ENCODE results near the gene CHRNA5.

DNA sequence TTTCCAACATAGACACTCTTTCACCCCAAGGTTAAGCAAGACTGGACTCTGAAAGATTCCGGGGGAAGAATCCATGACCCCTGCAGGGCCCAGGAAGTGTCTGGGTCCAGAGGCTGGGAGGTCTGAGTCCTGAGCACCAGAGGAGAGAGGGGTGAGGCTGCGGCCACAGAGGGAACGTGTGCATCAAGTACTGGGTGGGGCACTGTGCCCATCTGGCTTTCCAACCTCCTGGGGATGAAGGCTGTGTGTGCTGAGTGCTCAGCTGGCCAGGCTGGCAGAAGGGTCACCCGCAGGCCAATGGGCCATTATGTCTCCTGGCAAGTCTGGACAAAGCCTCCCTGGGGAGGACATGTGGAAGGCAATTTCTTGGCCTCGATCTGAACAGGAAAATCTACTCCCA, 52.2 kb downstream of the CHRNA5 start:
- TF ChIP-seq, protein P1, sequence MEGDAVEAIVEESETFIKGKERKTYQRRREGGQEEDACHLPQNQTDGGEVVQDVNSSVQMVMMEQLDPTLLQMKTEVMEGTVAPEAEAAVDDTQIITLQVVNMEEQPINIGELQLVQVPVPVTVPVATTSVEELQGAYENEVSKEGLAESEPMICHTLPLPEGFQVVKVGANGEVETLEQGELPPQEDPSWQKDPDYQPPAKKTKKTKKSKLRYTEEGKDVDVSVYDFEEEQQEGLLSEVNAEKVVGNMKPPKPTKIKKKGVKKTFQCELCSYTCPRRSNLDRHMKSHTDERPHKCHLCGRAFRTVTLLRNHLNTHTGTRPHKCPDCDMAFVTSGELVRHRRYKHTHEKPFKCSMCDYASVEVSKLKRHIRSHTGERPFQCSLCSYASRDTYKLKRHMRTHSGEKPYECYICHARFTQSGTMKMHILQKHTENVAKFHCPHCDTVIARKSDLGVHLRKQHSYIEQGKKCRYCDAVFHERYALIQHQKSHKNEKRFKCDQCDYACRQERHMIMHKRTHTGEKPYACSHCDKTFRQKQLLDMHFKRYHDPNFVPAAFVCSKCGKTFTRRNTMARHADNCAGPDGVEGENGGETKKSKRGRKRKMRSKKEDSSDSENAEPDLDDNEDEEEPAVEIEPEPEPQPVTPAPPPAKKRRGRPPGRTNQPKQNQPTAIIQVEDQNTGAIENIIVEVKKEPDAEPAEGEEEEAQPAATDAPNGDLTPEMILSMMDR (IDR thresholded peaks at IDR 0.05; ENCODE audit: low read depth, low read length): no peak
- TF ChIP-seq EZH2phosphoT487 (IDR thresholded peaks at IDR 0.05; ENCODE audit: low read depth): no peak
